A673 (cell line): ENCODE measurements around the gene LRRFIP1. TPM values are rescaled to one million over a fixed set of nuclear protein-coding genes. Genes with fewer than 3 reads are reported as not detected.
"Not testable (repeated sequence)": the region's sequence is repeated elsewhere in the genome, so short reads cannot be mapped to it uniquely, and the experiment has no call there.

Experiments used
- BruUV-seq: library from RNA; stranded (reverse); fragments of 400-500 nt; replicated peaks from 2 replicates; lab custom pipeline; 2021; lab: Mats Ljungman, UMichigan
- CTCF ChIA-PET: fragments of 300-600 bp; sonication (Branson Sonifier 250); formaldehyde crosslinking; loops from one replicate; lab custom pipeline; 2022; ENCODE audit warnings: antibody characterized with exemption; lab: Charles Lee
- POLR2A ChIA-PET: fragments of 300-600 bp; sonication (Branson Sonifier 250); formaldehyde crosslinking; loops from one replicate; lab custom pipeline; 2022; ENCODE audit warnings: antibody characterized with exemption; ENCODE audit not compliant: low non-redundant PET; lab: Charles Lee
- DNase-seq: peaks from one replicate; pipeline ENCODE4 v3.0.0-alpha.2; 2015; ENCODE audit warnings: low spot score
- H3K27ac ChIP-seq: fragments of 200-600 bp; sonication (generic); 2 replicates; pipeline ENCODE4 v1.5.1; 2016; ENCODE audit warnings: mixed run types, low read depth, mild to moderate bottlenecking, mixed read lengths, antibody characterized with exemption, low read length; ENCODE audit not compliant: poor library complexity, severe bottlenecking
- H3K27me3 ChIP-seq: fragments of 200-600 bp; sonication (generic); replicated peaks from 2 replicates; pipeline ENCODE4 v1.6.1; 2017; ENCODE audit warnings: mixed run types, low read depth, mild to moderate bottlenecking, mixed read lengths, antibody characterized with exemption, low read length; ENCODE audit not compliant: insufficient read depth, poor library complexity
- H3K36me3 ChIP-seq: fragments of 200-600 bp; sonication (generic); 2 replicates; pipeline ENCODE4 v1.6.1; 2016; ENCODE audit warnings: mixed run types, mild to moderate bottlenecking, mixed read lengths, antibody characterized with exemption, low read length; ENCODE audit not compliant: insufficient read depth, poor library complexity, severe bottlenecking
- H3K4me1 ChIP-seq: fragments of 200-600 bp; sonication (generic); 2 replicates; pipeline ENCODE4 v1.6.1; 2017; ENCODE audit warnings: mixed run types, mild to moderate bottlenecking, mixed read lengths, antibody characterized with exemption, low read length; ENCODE audit not compliant: insufficient read depth, poor library complexity, severe bottlenecking
- H3K4me3 ChIP-seq: fragments of 200-600 bp; sonication (generic); 2 replicates; pipeline ENCODE4 v1.5.1; 2016; ENCODE audit warnings: low read depth, mixed run types, mild to moderate bottlenecking, mixed read lengths, low read length; ENCODE audit not compliant: poor library complexity, severe bottlenecking
- H3K9me3 ChIP-seq: fragments of 200-600 bp; sonication (generic); 2 replicates; pipeline ENCODE4 v1.6.1; 2016; ENCODE audit warnings: mixed run types, low read depth, mild to moderate bottlenecking, mixed read lengths, antibody characterized with exemption, low read length; ENCODE audit not compliant: poor library complexity, severe bottlenecking
- EZH2 ChIP-seq: fragments of 200-600 bp; sonication (generic); IDR thresholded peaks from 2 replicates; pipeline ENCODE4 v1.6.1; 2017; ENCODE audit warnings: borderline replicate concordance, low read depth, mild to moderate bottlenecking, mixed read lengths, antibody characterized with exemption, low read length; ENCODE audit not compliant: poor library complexity, severe bottlenecking
- intact Hi-C: fragments of 100-400 bp; cut with micrococcal nuclease; formaldehyde crosslinking; loops from one replicate; pipeline ENCODE4 v1.10.0; 2022; ENCODE audit not compliant: unreplicated experiment
- total RNA-seq: library from RNA; stranded (reverse); gene quantifications from 2 replicates; pipeline ENCODE4 v1.2.3, GENCODE V29; 2021
- TF ChIP-seq, protein P1 (sequence below): fragments of 300-800, 200-600 bp; sonication (generic); conservative IDR thresholded peaks from 2 replicates; pipeline ENCODE4 v1.5.1; 2017; ENCODE audit warnings: low read depth, mild to moderate bottlenecking, antibody characterized with exemption, low read length, moderate library complexity, mixed read lengths

LRRFIP1 gene
- total RNA-seq, 1 experiment from 2014 or later = 69.3 TPM

DNA sequence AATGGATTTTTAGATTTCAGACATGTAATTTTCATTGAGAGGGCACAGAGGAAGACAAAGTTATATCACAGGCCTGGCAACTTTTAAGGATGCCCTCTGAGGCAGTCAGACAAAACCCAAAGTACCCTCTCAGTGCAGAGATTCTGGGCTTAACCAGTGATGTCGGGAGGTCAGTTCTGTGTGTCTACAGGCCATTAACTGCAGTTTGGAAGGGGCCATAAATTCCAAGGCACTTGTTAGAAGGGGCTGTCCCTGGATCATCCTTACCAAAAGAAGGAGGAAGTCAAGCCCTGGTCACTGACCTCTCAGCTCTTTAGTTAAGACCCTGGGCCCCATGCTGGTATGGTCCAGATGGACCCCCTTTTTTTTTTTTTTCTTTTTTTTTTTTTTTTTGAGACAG is 60.7 kb downstream of the LRRFIP1 start:
- peaks cover 19% of the 10 kb centered on the region for H3K4me1 ChIP-seq
- CTCF ChIA-PET = interaction anchor here (0.7 kb wide), 1 partner anchor 207 kb away, joined by 3 read pairs; no protein-coding TSS in a partner anchor
- POLR2A ChIA-PET = no interaction called here
- no peaks in the 10 kb centered on the region for H3K27me3 ChIP-seq
- H3K27ac ChIP-seq = no peak overlapping the region
- no peaks in the 10 kb centered on the region for H3K36me3 ChIP-seq
- intact Hi-C loops = no loop called here
- H3K9me3 ChIP-seq = no peaks in the 10 kb centered on the region
- H3K4me3 ChIP-seq = no peak overlapping the region
- no TSS peak for BruUV-seq
- DNase-seq = no peak
- TF ChIP-seq, protein P1, sequence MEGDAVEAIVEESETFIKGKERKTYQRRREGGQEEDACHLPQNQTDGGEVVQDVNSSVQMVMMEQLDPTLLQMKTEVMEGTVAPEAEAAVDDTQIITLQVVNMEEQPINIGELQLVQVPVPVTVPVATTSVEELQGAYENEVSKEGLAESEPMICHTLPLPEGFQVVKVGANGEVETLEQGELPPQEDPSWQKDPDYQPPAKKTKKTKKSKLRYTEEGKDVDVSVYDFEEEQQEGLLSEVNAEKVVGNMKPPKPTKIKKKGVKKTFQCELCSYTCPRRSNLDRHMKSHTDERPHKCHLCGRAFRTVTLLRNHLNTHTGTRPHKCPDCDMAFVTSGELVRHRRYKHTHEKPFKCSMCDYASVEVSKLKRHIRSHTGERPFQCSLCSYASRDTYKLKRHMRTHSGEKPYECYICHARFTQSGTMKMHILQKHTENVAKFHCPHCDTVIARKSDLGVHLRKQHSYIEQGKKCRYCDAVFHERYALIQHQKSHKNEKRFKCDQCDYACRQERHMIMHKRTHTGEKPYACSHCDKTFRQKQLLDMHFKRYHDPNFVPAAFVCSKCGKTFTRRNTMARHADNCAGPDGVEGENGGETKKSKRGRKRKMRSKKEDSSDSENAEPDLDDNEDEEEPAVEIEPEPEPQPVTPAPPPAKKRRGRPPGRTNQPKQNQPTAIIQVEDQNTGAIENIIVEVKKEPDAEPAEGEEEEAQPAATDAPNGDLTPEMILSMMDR = no peak
- TF ChIP-seq EZH2 = no peak

DNA sequence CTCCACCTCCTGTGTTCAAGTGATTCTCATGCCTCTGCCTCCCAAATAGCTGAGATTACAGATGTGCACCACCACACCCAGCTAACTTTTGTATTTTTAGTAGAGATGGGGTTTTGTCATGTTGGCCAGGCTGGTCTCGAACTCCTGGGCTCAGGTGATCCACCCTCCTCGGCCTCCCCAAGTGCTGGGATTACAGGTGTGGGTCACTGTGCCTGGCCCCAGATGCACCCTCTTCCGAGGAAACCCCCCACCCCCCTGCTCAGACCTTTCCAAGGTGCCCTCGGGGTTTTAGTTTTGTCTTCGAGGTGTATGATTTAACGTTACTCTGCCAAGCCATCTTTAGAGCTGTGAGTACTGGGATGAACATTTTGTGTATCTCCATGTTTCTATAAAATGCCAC is 61.2 kb downstream of the LRRFIP1 start:
- H3K4me1 ChIP-seq = peaks cover 23% of the 10 kb centered on the region
- DNase-seq, H3K4me3 ChIP-seq, H3K36me3 ChIP-seq, H3K27me3 ChIP-seq, CTCF ChIA-PET, intact Hi-C loops, H3K9me3 ChIP-seq, H3K27ac ChIP-seq, BruUV-seq, POLR2A ChIA-PET: not testable (repeated sequence)

DNA sequence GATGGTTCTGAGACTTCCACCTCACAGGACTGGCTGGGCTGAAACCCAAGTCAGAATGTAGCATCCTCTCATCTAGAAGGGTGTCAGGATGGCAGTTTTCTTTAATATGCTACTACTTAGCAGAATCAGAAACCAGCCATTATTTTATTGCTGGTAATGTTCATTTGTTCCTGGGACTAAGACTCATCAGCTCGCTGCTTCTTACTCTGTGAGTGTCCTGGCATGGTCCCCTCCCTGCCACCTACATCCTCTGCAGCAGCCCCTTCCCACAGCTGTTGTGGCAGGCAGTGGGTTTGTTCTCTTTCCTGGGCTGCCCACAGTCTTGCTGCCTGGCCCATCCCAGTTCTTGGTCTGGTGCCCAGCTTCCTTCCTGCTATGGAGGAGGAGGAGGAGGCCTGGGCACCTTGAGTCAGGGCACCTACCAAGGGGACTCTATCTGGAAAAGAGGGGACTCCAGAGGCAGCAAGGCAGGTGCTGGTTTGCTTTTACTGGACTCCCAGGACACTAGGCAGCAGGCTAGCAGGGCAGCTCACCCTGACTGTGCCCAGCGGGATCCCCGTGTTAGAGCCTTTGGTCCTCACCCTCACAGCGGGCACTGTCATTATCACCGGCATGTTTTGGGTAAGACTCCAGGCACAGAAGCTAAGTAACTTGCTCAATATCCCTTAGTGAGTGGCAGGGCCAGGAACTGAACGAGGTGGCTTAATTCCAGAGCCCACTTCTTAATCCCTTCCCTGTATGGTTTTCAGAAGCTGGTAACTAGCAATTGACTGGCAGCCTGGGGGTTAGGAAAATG is 62.1 kb downstream of the LRRFIP1 start:
- H3K4me3 ChIP-seq = no peak overlapping the region
- BruUV-seq = no TSS peak
- no peak for TF ChIP-seq EZH2
- TF ChIP-seq, protein P1 = no peak
- H3K27me3 ChIP-seq = no peaks in the 10 kb centered on the region
- no peaks in the 10 kb centered on the region for H3K9me3 ChIP-seq
- no peaks in the 10 kb centered on the region for H3K36me3 ChIP-seq
- ChIA-PET POLR2A (no interaction called here), CTCF (interaction anchor here (1.0 kb wide), 1 partner anchor 16 kb away, joined by 4 read pairs; no protein-coding TSS in a partner anchor)
- no peak overlapping the region for H3K27ac ChIP-seq
- peaks cover 33% of the 10 kb centered on the region for H3K4me1 ChIP-seq
- DNase-seq = peak; percentile 43
- intact Hi-C loops = loop anchor here (5.0 kb wide), 1 partner anchor 38 kb away; no protein-coding TSS in a partner anchor
